Cortex of kidney (tissue), 1 donor: ENCODE results near the gene TPM2.

Experiments
- DNase-seq: peaks from one replicate; lab custom pipeline; 2025; lab: John Stamatoyannopoulos, UW

TPM2 gene

DNA sequence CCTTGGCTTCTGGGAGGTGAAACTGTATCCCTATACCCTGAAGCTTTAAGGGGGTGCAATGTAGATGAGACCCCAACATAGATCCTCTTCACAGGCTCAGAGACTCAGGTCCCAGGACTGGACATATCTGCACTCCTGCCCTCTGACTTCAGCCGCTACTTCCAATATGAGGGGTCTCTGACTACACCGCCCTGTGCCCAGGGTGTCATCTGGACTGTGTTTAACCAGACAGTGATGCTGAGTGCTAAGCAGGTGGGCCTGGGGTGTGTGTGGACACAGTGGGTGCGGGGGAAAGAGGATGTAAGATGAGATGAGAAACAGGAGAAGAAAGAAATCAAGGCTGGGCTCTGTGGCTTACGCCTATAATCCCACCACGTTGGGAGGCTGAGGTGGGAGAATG, 10.6 kb downstream of the TPM2 start:
- no peak for DNase-seq

DNA sequence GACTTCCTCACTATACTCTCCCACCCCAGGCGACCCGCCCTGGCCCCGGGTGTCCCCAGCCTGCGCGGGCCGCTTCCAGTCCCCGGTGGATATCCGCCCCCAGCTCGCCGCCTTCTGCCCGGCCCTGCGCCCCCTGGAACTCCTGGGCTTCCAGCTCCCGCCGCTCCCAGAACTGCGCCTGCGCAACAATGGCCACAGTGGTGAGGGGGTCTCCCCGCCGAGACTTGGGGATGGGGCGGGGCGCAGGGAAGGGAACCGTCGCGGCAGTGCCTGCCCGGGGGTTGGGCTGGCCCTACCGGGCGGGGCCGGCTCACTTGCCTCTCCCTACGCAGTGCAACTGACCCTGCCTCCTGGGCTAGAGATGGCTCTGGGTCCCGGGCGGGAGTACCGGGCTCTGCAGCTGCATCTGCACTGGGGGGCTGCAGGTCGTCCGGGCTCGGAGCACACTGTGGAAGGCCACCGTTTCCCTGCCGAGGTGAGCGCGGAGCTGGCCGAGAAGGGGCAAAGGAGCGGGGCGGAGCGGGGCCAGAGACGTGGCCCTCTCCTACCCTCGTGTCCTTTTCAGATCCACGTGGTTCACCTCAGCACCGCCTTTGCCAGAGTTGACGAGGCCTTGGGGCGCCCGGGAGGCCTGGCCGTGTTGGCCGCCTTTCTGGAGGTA, 13.9 kb downstream of the TPM2 start:
- no peak for DNase-seq

DNA sequence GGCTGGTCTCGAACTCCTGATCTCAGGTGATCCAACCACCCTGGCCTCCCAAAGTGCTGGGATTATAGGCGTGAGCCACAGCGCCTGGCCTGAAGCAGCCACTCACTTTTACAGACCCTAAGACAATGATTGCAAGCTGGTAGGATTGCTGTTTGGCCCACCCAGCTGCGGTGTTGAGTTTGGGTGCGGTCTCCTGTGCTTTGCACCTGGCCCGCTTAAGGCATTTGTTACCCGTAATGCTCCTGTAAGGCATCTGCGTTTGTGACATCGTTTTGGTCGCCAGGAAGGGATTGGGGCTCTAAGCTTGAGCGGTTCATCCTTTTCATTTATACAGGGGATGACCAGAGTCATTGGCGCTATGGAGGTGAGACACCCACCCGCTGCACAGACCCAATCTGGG, 14.5 kb downstream of the TPM2 start:
- no peak for DNase-seq

DNA sequence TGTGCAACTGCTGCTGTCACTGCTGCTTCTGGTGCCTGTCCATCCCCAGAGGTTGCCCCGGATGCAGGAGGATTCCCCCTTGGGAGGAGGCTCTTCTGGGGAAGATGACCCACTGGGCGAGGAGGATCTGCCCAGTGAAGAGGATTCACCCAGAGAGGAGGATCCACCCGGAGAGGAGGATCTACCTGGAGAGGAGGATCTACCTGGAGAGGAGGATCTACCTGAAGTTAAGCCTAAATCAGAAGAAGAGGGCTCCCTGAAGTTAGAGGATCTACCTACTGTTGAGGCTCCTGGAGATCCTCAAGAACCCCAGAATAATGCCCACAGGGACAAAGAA, 15.7 kb downstream of the TPM2 start:
- no peak for DNase-seq

DNA sequence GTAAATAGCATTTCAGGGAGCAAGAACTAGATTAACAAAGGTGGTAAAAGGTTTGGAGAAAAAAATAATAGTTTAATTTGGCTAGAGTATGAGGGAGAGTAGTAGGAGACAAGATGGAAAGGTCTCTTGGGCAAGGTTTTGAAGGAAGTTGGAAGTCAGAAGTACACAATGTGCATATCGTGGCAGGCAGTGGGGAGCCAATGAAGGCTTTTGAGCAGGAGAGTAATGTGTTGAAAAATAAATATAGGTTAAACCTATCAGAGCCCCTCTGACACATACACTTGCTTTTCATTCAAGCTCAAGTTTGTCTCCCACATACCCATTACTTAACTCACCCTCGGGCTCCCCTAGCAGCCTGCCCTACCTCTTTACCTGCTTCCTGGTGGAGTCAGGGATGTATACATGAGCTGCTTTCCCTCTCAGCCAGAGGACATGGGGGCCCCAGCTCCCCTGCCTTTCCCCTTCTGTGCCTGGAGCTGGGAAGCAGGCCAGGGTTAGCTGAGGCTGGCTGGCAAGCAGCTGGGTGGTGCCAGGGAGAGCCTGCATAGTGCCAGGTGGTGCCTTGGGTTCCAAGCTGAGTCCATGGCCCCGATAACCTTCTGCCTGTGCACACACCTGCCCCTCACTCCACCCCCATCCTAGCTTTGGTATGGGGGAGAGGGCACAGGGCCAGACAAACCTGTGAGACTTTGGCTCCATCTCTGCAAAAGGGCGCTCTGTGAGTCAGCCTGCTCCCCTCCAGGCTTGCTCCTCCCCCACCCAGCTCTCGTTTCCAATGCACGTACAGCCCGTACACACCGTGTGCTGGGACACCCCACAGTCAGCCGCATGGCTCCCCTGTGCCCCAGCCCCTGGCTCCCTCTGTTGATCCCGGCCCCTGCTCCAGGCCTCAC, 16.3 kb downstream of the TPM2 start, which contains the start of gene CA9:
TSS of gene CA9 (plus strand) at position 797 of the 893 bp plus-strand sequence. CDS start at position 829, 32 bp downstream.
- DNase-seq, result no peak

DNA sequence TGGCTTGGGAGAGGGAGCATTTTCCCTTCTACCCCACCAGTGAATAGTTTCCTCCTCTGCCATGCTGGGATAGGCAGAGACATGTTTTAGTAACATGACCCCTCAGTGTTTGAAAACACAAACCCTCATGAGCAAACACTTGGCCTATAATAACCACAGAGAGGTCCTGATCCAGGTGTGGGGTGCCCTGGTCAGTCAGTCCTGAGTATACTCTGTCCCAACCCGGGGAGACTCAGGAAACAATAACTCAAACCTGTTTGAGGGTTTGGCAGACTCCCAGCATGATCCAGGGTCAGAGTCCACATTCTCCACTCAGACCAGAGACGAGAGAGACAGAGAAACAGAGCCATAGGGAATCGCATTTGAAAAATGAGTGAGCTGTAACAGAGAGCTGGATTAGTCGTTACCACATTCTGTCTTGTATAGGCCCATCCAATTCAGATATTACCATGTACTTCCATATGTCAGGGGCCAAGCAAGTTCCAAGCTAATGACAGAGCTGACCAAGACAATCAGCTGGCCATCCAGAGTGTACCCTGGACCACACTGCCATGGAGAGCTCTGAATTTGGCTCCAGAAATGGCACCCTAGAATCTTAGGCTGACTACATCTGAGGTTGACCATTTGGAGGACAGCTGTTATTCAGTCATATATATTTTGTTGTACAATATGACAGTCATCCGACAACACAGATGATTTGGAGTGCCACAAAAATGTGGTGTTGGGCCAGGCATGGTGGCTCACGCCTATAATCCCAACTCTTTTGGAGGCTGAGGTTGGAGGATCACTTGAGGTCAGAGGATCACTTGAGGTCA, 20.2 kb downstream of the TPM2 start:
- DNase-seq, result no peak

DNA sequence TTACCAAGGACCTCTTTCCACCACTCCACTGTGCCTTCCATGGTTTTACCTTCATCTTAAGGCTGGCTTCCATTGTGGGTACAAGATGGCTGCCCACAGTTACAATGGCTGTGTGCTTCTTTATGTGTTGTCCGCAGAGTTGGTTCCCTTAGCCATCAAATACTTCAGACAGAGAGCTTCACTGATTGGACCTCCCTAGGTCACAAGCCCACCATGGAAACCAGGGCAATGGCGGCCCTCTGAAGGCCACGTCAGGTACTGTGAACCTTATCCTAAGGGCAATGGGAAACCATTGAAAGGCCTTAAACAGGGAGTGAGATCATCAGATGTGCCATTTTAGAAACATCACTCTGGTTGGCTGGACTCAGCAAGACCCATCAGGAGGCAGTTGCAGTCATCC, 21.8 kb downstream of the TPM2 start:
- no peak for DNase-seq

DNA sequence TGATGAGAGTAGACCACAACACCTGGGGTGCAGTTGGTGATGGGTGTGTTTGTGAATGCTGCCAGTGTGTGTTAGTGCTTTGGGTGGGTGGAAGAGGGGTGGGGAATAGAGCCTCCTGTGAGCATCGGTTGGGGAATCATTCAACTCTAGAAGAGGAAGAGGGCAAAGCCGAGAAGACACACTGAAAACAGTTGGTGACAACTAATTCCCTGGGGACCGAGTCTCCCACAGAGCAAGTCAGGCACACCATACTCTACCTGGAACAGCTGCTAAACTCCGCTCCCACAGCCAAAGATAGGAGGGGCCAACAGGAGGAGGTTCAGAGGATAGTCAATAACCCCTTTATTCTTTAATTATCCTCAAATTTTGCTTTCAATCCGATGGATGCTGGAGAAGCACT, 23.2 kb downstream of the TPM2 start:
- no peak for DNase-seq

DNA sequence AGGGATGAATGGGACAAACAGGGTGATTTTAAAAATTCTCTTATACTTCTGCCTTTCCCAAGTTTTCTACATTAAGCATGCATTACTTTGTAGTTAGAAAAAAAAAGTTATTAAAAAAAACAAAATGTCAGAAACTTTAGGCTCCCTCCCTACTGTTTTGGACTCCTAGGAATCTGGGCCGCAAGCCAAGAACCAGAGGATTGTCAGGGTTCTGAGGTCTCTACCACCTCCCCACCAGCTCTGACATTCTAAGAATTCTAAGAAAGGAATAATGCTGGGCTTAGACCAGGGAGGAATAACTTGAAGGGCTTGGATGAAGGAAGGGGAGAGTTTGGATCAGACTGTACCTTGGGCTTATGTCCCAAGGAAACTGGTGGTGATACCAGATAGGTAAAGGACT, 23.7 kb downstream of the TPM2 start:
- no peak for DNase-seq

DNA sequence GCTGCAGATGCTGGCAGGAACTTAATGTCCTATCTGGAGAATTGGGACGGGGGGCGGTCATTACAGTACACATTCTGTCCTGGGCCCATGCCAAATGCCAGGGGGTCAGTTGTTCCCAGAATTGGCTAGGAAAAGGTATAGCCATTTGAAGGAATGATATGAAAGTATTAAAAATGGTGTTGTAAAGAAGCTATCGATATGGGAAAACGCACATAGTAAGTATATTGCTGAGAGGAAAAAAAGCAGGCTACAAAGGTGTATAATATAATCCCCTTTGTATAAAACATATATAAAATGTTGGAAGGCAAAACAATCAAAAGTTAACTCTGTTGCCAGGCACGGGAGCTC, 24.3 kb downstream of the TPM2 start:
- DNase-seq, result no peak

DNA sequence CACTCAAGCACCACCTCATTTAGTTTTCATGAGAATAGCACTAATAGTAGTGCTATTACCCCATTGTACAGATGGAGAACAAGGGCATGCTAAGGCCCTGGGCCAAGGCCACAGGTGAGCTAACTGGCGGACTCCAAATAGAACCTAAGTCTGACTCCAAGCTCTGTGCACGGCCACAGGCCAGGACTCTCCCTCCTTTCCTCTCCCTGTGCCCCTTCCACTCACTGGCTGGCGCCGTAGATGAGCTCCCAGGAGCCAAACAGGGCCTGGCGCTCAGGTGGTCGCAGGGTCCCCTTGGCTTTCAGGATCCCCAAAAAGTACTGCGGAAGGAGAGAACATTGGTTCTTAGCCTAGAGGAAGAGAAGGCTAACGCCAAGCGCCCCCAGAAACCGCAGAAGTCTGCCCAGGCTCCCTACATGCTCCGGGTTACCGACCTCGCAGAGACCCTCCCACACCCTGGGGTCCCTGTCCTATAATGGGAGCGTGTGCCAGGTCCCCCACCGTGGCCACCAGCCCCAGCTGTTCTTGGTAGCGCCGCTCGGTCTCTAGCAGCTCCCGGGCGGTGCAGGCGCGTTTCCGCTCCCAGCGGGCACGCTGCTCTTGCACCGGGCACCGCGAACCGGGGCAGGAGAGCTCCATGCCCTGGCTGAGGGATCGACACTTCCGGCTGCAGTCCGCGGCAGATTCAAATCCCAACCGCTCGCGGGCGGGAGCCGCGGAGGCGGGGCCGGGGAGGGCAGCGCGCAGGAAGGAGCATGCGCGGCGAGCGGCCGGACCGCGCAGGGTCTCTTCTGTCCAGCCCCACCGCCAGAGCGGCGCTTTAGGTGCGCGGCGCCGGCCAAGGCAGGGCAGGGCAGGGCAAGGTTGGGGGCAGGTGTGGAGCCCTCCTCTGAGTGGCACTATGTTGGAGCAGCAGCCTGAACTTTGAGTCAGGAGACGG, 24.9 kb downstream of the TPM2 start, which contains the start of gene ARHGEF39:
TSS of gene ARHGEF39 (minus strand) at position 665 of the 940 bp plus-strand sequence. CDS start at position 639, 26 bp downstream.
- DNase-seq, result no peak

DNA sequence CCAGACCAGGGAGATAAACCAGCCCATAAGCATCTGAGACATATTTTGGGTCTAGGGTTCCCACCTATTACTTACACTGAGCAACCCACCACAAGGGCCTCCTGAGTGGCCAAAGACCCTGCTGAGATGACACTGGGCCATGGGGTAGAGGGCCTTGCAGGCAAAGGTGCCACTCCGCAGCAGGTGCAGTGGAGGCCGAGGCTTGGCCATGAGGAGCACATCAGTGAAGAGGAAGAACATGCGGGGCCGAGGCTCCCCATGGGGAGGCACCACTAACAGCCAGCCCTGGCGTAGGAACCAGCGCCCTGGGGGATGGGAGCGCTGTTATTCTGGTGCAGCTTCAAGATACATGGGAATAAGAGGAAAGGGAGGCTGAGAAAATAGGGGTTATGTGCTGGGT, 27.3 kb downstream of the TPM2 start:
- DNase-seq, result no peak

DNA sequence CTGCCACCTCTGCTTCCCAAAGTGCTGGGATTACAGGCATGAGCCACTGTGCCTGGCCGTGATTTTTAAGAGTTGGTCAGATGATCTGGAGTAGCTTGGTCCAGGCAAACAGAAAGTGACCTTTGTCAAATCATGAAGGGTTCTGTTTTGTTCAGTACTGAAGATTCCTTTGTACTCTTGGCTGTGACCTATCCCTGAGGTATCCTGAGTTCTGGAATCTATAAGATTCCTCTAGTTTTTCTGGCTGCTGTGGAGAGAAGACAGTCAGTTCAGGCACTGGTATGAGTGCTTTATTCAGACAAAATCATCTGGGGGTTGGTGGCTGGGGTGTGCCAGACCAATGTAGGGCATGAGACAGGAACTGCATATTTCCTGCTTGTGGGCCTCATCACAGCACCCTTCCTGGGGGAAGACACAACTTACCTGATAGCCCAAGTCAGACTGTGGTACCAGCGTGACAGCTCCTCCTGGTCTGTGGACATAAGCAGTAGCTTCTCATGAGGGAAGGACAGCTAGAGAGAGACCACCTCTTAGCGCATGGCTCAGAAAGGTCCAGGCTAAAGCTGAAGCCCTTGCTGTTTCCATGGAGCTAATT, 27.9 kb downstream of the TPM2 start:
- DNase-seq, result no peak

DNA sequence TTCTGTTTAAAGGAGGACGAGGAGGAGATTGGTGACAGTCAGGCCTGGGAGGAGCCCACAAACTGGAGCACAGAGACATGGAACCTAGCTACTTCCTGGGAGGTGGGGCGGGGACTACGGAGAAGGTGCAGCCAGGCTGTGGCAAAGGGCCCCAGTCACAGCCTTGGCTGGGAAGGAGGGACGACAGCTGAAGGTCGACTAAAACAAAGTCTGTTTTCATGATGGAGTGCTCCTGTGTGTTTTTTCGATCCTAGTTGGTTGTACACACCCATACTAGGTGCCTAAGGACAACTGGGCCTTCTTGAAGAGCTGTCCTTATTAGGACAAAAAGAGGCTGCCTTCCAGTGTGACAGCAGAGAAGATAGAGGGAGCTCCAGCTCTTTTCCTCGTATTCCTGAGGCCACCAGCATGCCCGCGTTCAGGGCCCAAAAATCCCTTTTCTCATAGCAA, 28.7 kb downstream of the TPM2 start:
- DNase-seq, result no peak

DNA sequence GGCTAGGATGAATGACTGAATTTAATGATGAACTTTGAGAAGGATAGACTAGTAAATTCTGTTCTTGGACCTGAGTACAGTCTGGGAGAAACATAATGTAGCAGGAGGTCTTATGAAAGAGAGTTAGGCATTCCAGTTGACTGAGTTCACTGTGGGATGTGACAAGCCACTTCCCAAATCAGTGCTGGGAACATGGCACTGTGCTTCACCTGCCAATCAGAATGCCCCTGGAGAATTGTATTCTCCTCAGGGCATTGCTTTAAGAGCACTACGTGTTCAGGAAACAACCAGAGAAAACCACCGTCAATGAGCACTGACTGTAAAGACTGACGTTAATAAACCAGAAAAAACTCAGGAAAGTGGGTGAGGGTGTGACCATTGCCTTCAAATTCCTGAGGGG, 30.4 kb downstream of the TPM2 start:
- DNase-seq, result no peak

DNA sequence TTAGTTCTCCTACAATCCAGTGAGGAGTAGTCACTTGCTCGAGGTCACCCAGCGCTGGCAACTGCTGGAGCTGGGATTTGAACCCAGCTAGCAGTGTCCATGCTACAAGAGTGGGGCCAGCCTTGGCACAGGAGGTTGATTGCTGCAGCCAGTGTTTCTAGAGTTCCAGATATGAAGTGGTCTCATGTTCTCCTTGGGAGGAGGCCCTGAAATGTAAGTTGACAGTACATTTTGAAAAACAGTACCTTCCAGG, 30.8 kb downstream of the TPM2 start:
- no peak for DNase-seq

DNA sequence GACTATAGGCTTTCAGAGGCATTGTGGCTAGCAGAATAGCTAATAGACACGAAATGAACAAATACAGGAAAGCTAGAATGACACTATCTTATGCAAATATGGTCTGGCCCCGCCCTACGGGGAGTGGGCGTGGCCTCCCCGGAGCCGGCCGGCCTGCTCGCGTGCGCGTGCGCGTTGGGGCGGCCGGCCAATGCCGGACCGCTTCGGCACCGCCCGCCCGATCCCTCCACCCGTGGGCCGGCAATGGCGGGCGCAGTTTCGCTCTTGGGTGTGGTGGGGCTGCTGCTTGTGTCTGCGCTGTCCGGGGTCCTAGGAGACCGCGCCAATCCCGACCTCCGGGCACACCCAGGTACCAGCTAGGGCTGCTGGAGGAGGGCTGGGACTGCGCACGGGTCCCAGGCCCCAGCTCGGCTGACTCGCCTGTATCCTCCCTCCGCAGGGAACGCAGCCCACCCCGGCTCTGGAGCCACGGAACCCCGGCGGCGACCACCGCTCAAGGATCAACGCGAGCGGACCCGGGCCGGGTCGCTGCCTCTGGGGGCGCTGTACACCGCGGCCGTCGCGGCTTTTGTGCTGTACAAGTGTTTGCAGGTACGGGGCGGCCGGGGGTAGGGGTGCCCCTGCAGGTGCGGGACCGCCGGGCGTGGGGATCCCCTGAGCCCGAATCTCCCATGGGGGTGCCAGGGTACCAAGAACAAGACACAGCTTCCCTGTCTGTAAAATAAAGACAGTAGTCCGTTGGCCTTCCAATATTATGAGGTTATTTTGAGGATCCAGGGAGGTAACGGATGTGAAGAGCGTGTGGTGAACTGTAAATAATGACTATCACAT, 31.4 kb downstream of the TPM2 start, which contains the start of gene CCDC107:
TSS of gene CCDC107 (plus strand) at position 156 of the 831 bp plus-strand sequence. CDS start at position 244, 88 bp downstream.
- no peak for DNase-seq

DNA sequence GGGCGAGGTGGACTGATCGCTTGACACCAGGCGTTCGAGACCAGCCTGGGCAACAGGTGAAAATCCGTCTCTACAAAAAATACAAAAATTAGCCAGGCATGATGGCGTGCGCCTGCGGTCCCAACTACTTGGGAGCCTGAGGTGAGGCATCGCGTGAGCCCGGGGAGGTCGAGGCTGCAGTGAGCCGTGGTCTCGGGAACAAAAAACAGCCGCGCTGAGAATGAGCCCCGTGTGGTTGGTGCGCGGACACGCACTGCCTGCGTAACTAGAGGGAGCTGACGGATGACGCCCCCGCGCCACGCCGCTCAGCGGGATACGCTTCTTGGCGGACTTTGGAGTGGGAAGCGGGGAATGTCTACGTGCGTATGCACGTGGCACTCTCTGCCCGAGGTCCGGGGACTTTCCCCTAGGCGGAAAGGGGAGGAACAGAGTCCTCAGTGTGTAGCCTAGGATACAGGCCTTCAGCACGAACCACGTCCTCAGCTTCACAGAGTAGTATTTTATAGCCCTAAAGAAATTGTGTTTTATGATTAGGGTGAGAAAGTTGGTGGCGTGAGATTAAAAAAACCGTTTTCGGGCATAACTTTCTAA, 32.1 kb downstream of the TPM2 start, which contains the start of gene RMRP:
TSS of gene RMRP (minus strand) at position 474 of the 591 bp plus-strand sequence.
- peak; percentile 55 for DNase-seq

DNA sequence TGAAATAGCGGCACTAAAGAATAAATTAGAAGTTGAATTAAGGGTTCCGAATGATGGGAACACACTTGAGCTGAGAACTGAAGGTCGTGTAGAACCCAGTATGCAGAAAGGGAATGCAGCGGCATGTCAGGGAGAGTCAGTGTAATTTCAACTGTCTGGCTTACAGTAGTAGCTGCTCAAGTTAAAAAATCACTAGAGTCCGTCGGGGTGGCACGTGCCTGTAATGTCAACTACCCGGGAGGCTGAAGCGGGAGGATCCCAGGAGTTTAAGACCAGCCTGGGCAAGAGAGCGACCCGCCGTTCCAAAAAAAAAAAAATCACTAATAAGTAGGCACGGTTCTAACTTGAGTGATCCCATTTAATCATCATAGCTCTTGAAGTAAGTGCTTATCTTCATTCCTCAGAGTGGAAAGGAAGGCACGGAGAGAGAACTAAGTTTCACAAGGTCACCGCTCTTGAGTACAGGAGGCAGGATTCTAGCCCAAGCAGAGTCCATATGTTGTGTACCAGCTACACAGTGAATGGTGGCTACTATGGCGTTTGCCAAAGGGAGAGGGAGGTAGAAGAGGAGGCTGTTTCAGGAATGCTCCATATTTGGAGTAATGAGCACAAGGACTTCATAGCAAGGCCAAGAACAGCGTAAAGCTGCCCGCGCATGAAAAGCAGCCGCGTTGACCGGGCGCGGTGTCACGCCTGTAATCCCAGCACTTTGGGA, 32.7 kb downstream of the TPM2 start:
- no peak for DNase-seq
